NCI-H2081 treated with DMSO at 0.1 percent for 48 hours (cell line): ENCODE measurements around the gene NAPSA.
A peak's percentile ranks its signal among the peaks of the same experiment; 100 is the strongest.

Experiments
- DNase-seq: peaks from one replicate; lab custom pipeline; 2025; lab: John Stamatoyannopoulos, UW

The NAPSA gene

DNA sequence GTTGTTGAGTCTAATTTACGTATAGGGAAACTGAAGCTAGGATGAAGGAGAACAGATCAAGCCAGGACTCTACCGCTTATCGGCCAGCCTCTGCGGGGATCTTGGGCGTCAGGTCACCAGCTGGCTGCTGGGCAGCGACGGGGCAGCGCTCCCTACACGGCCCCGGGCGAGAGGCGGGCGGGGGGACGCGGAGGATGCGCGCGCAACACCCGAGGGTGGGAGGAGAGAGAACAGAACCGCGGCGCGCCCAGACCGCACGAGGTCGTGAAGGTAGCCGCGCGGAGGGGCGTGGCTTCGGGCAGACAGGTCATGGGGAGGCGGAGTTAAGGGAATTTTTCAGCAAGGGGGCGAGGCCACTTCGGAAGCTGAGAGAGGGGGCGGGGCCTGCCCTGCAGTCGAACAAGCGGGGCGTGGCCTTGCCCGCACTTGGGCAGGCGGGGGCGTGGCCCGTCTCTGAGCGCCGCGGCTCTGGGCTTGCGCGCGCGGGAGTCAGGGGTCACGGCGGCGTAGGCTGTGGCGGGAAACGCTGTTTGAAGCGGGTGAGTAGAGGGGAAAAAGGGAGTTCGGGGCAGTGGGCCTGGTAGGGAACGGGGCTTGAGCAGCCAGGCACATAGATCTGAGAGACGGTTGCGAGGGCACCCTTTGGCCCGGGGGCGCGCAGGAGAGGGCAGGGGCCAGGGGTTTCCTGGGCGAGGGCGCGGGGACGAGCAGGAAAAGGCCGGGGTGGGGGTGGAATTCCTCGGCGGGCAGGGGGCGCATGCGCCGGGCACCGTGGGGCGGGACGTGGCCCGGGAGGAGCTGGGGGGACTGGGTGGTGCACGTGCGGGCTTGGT is 18.6 kb upstream of the NAPSA start, which contains the start of gene POLD1:
Gene POLD1, plus strand, starts transcription at position 496 of the 833 bp plus-strand sequence. CDS start 14,505 bp downstream, outside the sequence.
- DNase-seq, result peak; percentile 86

DNA sequence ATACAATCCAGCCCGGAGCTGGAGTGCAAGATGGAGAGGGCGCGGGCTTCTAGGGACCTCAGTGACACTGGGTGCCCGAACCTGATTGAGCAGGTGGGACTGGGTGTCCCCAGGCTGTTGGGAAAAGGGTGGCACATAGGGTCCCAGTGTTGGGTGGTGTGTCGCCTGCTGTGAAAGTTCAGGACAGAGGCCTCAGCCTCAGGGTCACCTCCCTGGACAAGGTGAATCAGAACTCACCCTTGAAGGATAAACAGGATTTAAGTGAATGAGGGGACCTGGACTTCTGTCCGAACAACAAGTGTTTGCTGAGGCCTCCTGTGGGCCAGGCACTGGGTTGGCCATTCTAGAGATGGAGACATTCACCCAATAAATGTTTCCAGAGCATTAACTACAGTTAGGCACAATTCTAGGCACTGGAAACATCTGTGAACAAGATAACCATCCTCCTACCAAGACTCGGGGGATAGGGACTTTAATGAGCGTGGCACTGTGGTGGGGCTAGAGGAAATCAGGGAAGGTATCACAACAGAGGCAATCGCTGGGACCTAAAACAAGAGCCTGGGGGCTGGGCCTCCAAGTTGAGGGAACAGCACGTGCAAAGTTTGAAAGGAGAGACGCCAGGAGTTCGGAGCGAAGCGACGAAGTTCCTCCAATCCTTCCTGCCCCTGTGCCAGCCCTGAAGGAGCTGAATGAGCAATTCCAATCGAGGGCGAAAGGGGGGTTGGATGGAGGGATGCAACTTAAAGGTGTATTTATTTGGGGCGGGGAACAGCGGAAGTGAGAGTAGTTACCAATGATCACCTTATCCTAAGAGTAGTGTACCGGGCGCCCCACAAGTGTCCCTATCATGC is 17.8 kb upstream of the NAPSA start:
- no peak for DNase-seq

DNA sequence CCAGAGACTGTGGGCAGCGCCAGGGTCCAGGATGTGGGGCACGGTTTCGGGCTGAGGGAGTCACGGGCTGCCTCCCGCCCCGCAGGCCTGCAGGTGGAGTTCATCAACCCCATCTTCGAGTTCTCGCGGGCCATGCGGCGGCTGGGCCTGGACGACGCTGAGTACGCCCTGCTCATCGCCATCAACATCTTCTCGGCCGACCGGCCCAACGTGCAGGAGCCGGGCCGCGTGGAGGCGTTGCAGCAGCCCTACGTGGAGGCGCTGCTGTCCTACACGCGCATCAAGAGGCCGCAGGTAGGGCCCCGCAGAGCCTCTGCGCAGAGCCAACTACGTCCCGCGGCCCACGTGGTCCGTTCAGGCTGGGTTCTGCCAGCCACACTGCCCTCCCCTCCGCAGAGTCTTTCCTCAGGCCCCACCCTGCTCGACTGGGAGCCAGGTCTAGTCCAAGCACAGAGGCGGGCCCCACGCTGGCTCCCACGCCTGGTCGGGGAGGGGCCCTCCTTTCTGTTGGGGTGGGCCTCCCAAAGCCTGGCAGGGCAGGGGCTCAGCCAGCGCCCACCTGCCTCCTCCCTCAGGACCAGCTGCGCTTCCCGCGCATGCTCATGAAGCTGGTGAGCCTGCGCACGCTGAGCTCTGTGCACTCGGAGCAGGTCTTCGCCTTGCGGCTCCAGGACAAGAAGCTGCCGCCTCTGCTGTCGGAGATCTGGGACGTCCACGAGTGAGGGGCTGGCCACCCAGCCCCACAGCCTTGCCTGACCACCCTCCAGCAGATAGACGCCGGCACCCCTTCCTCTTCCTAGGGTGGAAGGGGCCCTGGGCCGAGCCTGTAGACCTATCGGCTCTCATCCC is 16.7 kb upstream of the NAPSA start:
- no peak for DNase-seq

DNA sequence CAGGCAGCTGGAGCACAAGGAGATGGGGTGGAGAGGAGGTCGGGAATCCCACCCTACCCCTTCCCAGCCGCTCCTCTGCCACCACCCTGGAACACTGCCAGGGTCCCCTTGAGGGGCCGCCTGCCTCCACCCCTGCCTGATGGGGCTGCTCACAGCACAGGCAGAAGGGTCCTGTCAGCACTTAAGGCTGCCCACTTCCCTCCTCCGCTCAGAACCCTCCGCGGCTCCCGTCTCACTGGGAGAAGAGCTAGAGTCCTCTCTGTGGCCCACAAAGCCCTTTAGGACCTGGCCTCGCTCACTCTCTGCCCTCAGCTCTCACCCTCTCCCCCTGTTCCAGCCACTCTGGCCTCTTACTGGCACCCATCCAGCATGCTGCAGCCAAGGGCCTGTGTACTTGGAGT is 15.3 kb upstream of the NAPSA start:
- DNase-seq, result no peak

DNA sequence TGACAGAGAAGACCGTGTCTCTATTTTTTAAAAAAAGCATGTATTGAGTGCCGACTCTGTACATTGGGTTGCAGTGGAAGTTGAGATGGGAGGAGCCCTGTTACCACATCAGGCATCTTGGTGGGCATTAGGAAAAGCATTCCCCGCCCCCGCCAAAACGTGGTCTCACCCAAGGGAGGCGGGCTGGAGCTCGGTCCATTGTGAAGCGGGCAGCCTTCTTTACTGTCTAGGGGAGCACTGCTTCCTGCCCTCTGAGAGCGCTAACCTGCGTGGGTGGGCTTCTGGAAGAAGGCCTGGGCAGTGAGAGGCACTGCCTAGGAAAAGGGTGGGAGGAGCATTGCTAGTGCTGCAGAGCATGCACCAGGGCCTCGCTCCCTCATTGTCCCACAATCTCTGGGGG is 14.7 kb upstream of the NAPSA start:
- no peak for DNase-seq

DNA sequence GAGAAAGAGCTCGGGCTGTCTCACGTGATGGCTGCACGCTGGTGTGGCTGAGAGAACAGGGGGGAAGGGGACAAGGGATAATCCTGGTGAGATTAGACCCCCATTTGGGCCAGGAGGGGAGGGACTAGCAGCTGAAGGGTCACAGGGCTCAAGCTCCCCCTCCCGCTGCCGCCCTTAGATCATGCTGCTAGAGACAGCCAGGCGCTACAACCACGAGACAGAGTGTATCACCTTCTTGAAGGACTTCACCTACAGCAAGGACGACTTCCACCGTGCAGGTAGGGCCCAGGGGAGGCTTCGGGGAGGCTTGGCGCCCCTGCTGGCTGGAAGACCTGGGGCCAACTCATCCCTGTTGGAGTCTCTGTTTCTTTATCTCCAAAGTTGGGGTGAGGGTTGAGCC is 14.2 kb upstream of the NAPSA start:
- no peak for DNase-seq

DNA sequence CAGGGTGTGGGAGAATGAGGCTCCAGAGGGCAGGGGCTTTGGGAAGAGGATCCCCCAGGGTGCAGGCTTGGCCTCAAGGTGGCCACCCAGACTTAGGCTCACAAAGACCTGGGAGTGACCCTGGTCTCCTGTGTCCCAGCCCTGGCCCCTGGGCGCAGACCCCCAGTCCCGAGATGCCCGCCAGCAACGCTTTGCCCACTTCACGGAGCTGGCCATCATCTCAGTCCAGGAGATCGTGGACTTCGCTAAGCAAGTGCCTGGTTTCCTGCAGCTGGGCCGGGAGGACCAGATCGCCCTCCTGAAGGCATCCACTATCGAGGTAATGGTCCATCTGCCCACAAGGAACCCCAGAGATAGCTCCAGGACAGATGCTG is 13.4 kb upstream of the NAPSA start:
- no peak for DNase-seq

DNA sequence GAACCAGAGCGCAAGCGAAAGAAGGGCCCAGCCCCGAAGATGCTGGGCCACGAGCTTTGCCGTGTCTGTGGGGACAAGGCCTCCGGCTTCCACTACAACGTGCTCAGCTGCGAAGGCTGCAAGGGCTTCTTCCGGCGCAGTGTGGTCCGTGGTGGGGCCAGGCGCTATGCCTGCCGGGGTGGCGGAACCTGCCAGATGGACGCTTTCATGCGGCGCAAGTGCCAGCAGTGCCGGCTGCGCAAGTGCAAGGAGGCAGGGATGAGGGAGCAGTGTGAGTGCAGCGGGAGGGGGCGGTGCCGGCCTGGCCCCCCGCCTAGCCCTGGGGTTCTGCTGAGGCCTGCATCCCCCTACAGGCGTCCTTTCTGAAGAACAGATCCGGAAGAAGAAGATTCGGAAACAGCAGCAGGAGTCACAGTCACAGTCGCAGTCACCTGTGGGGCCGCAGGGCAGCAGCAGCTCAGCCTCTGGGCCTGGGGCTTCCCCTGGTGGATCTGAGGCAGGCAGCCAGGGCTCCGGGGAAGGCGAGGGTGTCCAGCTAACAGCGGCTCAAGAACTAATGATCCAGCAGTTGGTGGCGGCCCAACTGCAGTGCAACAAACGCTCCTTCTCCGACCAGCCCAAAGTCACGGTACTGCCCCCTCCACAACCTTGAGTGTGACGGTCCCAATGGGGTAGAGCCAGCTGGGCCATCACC is 12.9 kb upstream of the NAPSA start:
- no peak for DNase-seq

DNA sequence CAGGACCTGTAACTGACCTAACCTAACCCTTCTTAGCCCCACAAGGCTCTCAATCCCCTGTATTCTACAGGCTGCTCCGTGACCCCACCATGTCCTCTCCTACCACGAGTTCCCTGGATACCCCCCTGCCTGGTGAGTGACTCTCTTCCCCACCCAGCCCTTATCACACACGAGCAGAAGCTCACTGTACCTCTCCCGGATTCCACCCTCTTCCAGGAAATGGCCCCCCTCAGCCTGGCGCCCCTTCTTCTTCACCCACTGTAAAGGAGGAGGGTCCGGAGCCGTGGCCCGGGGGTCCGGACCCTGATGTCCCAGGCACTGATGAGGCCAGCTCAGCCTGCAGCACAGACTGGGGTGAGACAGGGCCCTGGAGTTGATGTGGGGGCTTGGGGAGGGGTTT is 12.1 kb upstream of the NAPSA start:
- DNase-seq, result no peak

DNA sequence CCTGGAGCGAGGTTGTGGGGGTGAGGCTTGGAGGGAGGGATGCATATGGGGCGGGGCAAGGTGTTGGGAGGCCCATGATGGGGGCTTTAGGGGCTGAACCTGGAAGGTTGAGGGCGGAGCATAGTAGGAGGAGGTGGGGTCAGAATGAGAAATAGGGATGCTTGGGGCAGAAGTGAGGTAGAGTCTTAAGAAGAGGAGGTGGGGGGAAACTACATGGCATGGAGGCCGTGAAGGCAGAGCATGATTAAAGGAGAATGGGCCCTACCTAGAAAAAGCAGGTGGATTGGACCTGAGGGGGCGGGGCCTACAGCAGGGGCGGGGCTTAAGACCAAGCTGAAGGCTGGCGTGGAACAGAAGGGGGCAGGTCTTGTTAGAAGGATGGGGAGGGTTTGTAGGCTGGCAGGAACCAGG is 11.6 kb upstream of the NAPSA start:
- no peak for DNase-seq

DNA sequence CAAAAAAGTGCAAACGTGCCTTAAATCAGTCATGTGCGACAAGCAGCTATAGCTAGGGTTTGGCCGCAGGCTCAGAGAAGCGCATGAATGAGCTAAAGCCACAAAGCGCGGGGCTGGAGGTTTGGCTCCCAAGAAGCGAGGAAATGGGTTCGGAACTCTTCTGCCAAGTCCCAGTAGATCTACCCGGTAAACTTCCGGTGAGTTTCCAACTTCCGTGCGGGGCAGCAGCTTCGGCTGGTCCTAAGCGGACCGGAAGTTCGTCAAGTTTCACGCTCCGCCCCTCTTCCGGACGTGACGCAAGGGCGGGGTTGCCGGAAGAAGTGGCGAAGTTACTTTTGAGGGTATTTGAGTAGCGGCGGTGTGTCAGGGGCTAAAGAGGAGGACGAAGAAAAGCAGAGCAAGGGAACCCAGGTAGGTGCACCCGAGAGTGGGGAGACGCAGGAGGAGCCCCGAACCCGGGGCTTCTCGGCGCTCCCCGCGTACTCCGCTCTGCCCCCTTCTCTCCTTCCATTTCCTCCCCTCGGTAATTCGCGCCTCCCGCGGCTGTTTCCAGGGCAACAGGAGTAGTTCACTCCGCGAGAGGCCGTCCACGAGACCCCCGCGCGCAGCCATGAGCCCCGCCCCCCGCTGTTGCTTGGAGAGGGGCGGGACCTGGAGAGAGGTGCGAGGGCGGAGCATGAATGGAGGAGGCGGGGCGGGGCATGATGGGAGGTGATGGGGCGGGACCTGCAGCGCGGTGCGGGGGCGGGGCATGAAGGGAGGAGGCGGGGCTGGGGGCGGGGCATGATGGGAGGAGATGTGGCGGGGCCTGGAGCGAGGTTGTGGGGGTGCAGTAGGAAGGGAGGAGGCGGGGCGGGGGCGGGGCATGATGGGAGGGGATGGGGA is 11.0 kb upstream of the NAPSA start, which contains the start of gene NR1H2:
Gene NR1H2, plus strand, starts transcription at position 292 of the 885 bp plus-strand sequence. CDS start 1,149 bp downstream, outside the sequence.
- peak; percentile 89 for DNase-seq

DNA sequence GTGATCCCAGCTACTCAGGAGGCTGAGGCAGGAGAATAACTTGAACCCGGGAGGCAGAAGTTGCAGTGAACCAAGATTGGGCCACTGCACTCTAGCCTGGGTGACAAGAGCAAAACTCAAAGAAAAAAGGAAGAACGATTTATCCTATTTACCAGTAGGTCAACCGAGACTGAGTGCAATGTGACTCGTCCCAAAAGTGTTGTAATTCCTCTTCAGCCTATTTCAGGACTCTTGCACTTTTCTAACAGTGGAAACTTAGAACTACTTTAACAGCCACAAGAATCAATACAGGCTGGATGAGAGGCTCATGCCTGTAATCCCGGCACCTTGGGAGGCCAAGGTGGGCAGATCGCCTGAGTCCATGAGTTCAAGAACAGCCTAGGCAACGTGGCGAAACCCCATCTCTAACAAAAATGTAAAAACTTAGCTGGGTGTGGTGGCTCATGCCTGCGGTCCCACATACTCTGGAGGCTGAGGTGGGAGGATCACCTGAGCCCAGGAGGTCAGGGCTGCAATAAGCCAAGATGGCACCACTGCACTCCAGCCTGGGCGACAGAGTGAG is 6.6 kb upstream of the NAPSA start:
- no peak for DNase-seq

DNA sequence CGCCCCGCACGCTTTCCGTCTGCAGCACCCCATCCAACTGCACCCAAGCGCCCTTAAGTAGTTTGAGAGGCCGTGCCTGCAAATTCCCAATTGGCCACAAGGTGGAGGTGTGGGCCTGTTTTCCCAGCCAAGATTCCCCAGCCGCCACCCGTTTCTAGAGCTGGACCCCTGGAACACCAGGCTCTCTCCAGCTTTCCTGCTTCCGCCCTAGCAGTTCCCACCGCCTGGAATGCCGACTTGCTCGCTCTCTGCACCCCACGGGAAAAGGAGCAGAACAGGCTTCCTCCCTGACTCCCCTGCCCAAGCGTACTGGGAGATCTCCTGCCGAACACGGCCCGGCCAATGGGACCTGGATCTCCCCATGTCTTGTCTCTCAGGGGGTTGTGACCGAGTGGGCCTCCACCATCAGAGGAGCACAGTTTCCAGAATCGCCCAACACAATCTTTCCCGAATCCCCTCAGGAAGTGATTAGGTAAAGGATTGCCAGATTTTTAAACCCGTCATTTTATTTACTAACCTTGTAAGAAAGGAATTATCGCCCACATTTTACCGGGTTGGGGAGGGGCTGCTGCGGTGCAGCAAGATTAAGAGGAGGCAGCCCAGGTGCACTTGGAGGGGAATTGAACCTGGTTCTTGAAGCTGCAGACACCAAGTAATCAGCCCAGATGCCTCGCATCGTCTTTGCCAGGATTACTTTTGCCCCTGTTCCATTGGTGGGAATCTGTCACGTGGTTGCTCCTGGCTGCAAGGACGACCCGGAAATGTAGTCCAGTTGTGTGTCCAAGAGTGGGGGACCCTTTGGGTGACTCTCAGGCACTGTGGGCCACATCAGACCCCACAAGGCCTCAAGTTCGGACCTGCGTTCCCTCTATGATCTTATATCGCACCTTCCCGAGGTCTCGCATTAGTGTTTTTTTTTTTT is 3.5 kb upstream of the NAPSA start:
- DNase-seq, result peak; percentile 5

DNA sequence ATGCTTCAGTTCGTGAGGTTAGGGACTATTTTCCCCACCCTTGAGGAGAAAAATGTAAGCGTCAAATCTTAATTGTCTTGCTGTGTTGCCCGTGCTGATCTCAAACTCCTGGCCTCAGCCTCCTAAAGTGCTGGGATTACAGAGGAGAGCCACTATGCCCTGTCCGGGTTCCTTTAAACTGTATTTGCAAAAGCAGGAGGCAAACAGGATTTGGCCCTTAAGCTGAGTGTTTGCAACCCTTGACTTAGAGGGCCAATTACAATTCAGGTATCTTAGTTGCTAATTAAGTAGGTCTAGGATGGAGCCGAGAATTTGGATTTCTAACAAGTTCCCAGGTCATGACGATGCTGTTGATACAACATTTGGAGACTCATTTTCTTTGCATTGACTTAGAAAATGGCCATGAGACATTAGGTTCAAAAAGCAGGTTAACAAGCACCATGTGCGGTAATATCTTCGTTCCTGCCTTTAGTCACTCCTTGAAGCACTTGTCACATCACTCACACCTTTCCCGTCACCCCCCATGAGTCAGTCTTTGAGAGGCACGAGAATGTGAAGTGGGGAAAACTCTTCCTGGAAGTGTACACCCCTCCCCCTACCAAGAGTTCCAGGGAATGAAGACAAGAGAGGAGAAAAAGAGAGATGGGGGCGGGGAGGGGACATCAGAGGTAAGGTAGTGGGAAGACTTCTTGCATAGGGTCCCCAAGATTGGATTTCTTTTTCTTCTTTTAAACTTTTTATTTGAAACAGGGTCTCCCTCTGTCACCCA is 2.6 kb downstream of the NAPSA start:
- DNase-seq, result no peak

DNA sequence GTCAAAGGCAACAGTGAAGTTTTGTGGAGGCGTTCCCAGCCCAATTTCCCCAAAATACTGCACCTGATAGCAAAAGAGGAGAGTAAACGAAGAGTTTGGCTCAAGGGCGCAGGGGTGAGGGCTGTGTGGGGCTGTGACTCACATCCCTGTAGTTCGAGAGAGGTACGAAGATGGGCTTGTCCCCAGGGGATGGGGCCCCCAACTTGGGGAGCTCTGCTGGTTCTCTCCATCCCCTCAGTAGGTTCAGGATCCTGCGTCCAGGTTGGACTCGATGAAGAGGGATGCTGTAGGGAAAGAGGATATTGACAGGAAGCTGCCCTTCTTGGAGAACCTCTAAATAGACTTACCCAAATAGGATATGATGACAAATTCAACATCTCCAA is 3.4 kb downstream of the NAPSA start:
- no peak for DNase-seq

DNA sequence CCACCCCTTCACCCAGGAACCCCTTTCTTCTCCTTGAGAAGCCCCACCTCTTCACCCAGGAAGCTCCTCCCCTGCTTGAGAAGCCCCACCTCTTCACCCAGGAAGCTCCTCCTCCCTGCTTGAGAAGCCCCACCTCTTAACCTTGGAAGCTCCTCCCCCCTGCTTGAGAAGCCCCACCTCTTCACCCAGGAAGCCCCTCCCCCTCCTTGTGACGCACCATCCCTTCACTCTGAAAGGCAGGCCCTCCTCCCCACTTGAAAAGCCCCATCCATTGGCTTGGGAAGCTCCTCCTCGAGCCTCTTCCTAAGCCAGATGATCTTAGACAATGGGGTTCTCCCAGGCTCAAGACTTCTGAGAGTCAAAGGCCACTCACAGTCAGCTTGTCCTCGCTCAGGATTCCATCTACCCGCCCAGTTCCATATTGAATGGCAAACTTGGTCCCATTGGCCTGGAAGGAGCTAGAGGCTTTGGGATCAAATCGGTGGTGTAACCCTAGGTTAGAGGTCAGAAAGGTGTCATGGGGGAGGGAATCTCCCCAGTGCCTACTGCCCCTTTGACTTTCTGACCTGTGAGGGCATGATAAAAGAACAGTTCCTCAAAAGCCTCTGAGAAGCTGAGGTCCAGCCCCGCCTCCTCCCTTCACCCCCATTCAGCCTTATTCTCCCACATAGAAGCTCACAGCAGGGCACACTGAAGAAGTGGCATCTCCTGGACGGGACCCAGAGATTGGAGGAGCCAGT is 4.0 kb downstream of the NAPSA start:
- no peak for DNase-seq

DNA sequence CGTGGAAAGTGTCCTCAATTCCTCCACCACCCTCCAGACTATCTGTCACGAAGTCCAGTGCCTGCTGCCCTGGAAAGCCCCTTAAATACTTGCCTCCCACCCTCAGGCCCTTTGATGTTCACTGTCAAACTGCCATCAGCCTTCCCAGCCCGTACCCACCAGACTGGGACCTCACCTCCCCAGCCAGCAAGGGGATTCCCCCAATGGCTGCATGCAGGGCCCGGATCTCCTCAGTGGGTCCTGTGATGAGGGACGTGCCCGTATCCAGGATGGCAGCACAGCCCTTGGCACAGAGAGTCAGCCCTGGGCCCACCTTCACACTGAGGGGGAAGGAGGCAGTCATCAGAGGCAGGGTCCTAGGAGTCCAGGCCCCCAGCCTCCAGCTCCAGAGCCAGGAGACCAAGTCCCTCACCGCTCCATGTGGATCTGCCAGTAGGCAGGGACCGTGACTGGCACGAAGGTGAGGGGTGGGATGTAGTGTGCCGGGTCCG is 6.1 kb downstream of the NAPSA start:
- no peak for DNase-seq
